Choroid plexus epithelial cell (primary cell): Measurements from ENCODE around the gene FAM43B.
A peak's percentile ranks its signal among the peaks of the same experiment; 100 is the strongest.

Source experiments
- DNase-seq: peaks from one replicate; pipeline ENCODE4 v3.0.0-alpha.2; 2010; ENCODE audit warnings: low read depth
- H3K4me3 ChIP-seq: 2 replicates; pipeline ENCODE4 v1.5.1; 2011; ENCODE audit warnings: low read depth, mild to moderate bottlenecking, control low read depth, low read length, moderate library complexity
- CTCF ChIP-seq: conservative IDR thresholded peaks from 2 replicates; pipeline ENCODE4 v1.5.1; 2011; ENCODE audit warnings: low read depth, mild to moderate bottlenecking, control low read depth, inconsistent platforms, low read length, moderate library complexity

FAM43B gene

DNA sequence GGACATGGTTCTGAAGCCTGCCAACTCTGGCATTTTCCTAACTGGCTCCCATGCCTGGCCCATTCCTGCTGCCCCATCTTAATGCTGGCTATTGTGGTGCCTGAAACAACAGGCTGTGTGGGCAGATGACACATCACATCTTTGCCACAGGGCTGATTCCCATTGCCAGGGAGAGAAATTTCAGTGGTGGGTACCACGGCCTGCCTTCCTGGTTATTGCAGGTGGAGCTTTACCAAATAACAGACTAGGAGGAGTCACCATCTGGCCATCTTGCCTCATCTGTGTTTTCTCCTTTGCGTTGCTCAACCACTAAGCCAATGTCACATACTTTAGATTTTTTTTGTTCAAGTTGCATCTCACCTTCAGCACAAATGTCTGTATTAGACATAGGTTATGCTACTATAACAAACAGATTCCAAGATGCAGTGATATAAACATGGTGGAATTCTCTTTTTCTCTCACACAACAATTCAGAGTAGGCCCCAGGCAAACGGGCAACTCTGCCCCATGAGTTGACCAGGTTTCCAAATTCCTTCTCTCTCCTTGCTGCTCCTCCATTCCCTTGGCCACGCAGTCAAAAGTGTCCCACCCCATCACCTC is 50.6 kb downstream of the FAM43B start:
- no peak overlapping the region for H3K4me3 ChIP-seq
- peak; percentile 41 for DNase-seq
- TF ChIP-seq CTCF, result no peak

- TF ChIP-seq CTCF, result no peak
- DNase-seq, result peak; percentile 76
- no peak overlapping the region for H3K4me3 ChIP-seq
These were observed 51.4 kb downstream of the FAM43B start for GRCh38 chr1:20603504-20604464.
